Measurements from ENCODE around the gene PDE6C.

DNA sequence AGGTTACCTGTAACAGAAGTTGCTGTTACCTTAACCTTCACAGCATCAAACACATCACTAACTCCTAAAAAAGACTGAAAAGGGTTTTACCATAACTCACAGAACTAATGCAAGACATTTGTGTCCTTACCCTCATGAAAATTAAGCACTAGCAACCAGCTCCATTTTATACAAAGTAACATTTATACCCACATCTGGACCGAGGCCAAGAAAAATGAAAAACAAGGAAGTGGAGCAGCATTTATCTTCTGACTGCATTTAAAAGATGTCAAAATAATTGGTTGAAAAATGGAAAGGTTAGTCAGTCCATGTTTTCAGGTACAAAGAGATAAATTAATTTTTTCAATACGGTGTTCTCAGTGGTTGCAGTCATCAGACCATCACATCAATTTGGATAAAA lies 8.2 kb upstream of the PDE6C start:
- TF ChIP-seq, protein P1, sequence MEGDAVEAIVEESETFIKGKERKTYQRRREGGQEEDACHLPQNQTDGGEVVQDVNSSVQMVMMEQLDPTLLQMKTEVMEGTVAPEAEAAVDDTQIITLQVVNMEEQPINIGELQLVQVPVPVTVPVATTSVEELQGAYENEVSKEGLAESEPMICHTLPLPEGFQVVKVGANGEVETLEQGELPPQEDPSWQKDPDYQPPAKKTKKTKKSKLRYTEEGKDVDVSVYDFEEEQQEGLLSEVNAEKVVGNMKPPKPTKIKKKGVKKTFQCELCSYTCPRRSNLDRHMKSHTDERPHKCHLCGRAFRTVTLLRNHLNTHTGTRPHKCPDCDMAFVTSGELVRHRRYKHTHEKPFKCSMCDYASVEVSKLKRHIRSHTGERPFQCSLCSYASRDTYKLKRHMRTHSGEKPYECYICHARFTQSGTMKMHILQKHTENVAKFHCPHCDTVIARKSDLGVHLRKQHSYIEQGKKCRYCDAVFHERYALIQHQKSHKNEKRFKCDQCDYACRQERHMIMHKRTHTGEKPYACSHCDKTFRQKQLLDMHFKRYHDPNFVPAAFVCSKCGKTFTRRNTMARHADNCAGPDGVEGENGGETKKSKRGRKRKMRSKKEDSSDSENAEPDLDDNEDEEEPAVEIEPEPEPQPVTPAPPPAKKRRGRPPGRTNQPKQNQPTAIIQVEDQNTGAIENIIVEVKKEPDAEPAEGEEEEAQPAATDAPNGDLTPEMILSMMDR (IDR thresholded peaks at IDR 0.05): no peak
- no peak for TF ChIP-seq POLR2A (IDR thresholded peaks at IDR 0.05)
